Measurements from ENCODE around the gene NFASC.

The NFASC gene

DNA sequence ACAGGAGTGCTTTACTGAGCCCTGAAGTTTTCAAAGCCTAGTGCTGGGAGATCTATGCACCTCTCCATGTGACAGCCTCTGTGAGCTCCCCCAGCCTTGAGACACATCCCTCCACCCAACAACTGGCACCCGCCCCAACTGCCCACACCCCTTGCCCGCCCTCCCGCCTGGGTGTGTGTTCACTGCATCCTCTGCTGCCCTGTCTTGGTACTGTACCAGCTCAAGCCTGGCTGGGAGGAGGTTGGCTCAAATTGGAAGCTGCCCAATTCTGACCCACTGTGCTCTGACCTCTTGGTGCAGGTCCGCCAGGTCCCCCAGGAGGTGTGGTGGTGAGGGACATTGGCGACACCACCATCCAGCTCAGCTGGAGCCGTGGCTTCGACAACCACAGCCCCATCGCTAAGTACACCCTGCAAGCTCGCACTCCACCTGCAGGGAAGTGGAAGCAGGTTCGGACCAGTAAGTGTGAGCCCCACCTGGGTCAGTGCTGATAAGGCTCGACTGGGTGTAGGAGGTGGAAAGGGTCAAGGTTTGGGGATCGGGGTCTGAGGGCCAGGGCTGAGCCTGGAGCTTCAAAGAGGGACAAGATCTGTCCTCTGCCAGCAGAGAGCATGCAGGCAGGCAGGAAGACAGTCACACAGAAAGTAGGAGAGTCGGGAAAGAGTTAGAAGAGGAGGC, 195.6 kb downstream of the NFASC start:
- no peak for DNase-seq

DNA sequence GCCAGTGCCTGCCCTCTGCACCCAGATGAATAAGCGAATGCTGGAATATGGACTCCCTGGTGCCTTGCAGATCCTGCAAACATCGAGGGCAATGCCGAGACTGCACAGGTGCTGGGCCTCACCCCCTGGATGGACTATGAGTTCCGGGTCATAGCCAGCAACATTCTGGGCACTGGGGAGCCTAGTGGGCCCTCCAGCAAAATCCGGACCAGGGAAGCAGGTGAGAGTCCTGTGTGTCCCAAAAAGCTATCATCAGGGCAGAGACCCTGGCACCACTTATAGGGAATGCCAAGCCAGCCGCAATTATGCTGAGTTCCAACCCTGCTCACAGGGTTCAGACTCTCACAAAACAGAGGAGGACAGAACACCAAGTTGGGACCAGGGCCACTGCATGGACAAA, 196.4 kb downstream of the NFASC start:
- no peak for DNase-seq

DNA sequence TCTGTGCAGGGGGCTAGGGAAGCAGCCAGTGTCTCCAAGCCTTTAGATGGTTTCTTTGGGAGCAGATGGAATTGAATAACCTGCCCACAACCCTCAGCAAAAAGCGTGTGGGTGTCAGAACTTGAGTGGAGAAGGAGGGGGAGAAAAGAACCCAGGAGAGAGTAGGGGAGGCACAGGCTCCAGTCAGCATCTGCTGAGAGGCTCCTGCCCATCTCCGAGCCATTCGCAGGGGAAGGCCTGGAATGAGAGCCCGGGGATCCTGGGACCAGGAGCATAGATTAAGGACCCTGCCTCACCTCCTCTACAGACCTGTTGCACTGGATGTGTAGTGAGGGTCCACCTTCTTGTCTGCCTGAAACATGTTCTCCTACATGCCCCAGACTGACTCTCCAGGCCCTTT, 197.3 kb downstream of the NFASC start:
- no peak for DNase-seq

DNA sequence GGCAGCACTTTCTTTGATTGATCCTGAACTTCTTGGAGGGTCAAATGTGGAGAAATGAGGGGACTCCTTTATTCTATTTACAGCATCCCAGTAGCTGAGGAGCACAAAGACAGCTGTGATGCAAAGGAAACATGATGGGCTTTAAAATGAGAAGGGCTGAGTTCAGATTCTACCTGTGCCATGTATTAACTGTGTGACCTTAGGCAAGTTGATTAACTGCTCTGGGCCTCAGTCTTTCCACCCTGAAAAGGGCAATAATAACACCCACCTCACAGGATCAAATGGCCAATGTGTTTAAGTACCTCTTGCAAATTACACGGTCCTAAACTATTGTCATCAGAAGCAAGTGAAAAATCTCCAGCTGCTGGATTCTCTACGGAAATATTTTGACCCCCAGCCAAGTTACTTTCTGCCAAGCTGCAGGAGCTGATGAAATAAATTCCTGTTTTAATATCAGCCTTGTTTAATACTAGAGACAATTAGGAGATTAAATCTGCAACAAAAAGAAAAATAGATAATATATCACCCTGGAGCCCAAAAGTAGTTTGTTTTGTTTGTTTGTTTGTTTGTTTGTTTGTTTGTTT, 197.9 kb downstream of the NFASC start:
- DNase-seq, result no peak

DNA sequence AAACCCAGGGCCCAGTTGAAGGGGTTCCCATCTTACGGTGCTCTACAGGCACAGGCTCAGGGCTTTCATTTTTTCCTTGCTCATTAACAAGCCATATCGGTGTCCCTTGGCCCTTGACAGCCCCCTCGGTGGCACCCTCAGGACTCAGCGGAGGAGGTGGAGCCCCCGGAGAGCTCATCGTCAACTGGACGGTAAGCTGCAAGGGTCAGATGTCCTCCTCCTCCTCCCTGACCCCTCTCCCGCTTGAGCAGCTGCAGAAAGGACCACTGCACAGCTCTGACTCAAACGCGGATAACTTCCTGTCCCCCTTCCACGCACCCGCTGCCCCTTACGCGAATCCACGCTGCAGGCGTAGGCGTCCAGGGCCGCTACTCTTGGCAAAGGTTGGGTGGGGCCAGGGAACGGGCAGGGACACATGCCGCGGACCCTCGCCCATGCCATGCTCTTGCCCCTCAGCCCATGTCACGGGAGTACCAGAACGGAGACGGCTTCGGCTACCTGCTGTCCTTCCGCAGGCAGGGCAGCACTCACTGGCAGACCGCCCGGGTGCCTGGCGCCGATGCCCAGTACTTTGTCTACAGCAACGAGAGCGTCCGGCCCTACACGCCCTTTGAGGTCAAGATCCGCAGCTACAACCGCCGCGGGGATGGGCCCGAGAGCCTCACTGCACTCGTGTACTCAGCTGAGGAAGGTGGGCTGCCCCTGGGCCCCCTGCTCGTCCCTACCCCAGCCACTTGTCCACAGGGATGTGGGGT, 198.9 kb downstream of the NFASC start:
- no peak for DNase-seq

DNA sequence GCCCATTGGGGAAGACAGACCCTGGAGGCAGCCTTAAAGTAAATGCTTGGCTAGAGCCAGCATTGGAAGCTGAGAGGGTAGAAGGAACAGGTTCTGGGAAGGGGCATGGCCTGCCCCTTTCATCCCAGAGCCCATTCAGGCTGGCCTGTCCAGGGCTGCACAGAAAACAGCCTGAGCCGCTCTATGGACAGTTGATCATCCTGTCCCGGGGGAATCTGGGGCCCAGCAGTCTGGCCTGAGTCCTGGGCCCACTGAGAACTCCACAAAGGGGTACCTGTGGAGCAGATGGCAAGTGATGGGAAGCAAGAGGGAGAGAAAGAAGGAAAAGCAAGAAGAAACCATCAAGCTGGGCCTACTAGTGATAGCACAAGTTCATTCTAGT, 200.4 kb downstream of the NFASC start:
- DNase-seq, result no peak

DNA sequence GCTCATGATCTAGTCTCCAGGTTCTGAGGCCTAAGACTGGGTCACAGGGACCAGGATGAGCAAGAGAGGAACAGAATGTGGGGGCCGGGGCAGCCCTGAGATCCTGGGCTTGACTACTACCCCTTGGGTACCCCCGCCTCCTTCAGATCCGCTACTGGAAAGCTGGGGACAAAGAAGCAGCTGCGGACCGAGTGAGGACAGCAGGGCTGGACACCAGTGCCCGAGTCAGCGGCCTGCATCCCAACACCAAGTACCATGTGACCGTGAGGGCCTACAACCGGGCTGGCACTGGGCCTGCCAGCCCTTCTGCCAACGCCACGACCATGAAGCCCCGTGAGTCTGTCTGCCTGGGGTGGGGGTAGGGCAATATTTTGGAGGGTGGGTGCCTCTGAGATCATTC, 201.1 kb downstream of the NFASC start:
- no peak for DNase-seq

DNA sequence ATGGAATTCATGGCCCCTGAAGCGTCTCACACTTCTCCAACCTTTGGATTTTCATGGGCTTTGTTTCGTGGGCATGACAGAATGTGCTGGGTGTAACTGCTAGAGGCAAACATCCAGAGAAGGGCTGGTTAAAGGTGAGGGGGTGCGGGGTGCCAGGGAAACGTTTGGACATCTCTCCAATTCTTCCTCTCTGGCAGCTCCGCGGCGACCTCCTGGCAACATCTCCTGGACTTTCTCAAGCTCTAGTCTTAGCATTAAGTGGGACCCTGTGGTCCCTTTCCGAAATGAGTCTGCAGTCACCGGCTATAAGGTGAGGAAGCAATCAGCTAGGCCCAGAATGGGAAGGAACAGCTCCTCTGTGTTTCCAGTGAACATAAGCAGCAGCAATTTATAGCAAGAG, 201.6 kb downstream of the NFASC start:
- no peak for DNase-seq

Measured in T-helper 9 cell (primary cell).